ENCODE measurements around the gene TRIM4.
"Not testable (repeated sequence)": the region's sequence is repeated elsewhere in the genome, so short reads cannot be mapped to it uniquely, and the experiment has no call there.

Gene TRIM4

DNA sequence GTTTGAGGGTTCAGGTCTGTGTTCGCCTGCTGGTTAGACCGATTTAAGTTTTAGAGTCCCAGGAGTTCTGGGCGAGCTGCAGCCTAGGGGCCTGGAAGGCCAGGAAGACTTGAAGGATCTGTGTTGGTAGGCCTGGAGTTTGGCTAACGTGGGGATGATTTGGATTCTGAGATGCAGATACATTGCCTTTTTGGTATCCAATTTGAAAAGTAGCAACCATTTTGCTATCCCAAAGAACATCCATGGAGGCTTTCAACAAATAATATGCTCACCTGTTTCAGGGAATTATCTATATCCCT lies 433 bp upstream of the TRIM4 start:
- no peak for DNase-seq (ENCODE audit: low spot score)

DNA sequence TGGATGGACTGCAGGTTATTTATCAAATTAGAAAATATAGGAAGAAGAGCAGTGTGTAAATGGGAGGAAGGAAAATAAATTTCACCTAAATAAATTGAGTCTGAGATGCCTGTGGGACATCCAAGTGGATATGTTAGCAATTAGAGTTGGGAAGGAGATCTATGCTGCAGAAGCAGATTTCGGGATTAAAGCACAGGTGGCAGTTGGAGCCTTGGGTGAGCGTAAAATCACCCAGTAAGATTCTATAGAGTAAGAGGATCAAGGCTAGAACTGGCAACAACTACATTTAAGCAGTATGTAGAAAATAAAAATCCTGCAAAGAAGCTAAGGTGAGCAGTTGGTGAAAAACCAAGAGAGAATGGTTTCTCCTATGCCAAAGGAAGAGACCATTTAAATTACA lies 8.4 kb downstream of the TRIM4 start:
- no peak for DNase-seq (ENCODE audit: low spot score)

DNA sequence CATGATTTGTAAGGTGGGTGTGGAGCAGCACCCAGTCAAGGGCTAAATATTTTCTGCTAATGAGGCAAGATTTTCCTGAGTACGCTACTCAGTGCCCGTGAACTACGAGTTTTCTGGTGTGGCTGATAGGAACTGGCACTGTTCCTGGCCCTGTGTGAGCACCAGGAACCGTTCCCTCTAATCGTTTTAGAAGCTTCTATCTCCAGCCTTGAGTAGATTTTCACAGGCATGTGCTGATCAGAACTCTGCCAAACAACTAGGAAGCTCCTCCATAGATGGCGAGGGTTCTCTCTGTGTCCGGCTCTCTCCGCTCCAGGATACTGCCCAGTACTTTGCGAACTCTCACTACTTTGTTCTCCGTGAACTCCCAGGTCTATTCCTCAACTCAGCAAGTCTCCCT lies 17.7 kb downstream of the TRIM4 start:
- no peak for DNase-seq (ENCODE audit: low spot score)

DNA sequence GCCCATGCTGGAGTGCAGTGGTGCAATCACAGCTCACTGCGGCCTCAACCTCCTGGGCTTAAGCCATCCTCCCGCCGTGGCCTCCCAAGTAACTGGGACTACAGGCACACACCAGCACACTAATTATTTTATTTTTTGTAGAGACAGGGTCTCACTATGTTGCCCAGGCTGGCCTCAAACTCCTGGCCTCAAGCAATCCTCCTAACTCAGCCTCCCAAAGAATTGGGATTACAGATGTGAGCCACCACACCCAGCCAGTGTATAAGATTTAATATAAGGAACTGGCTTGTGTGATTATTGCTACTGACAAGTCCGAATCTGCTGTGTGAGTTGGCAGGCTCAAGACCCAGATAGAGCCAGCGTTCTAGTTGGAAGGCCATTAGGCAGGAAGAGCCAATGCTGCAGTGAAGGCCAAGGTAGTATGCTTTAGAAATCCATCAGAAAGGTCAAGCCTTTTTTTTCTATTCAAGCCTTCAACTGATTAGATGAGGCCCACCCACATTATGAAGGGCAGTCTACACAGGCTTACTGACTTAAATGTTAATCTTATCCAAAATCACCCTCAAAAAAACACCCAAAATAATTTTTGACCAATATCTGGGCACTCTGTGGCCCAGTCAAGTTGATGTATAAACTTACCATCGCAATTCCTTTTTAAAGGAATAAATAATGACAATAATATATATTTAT lies 19.4 kb downstream of the TRIM4 start:
- DNase-seq (ENCODE audit: low spot score) = no peak

DNA sequence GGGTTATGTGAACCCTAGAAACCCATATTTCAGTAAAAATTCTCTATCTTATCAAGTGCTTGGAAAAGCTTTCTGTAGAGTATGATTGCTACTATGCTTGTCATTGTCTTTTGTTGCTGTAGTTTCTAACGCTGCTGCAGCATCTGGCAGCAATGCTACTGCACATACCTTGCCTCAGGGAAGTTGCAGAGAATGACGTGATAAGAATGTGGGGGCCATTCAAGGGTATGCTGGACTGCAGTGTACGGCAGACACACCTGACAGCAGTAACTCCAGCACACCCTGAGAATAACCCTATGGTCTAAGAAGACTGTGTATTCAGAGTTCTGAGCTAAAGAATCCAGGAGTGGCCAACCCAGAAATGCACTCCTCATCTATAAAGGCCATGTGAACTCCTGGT lies 20.5 kb downstream of the TRIM4 start:
- DNase-seq (ENCODE audit: low spot score) = no peak

DNA sequence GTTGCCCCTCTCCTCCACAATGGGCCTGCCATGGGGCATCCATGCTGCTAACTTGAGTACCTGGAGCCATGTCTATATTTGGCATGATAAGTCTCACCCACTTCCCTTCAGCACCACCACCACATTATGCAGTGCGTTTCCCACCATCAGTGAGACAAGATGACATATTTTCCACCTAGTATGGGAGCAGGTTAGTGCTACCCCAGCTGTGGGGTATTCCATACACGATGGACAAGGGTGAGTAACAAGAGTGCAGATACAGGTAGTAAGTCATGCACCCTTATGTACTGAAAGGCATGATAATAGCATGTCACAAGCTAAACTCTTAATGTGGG lies 21.3 kb downstream of the TRIM4 start:
- no peak for DNase-seq (ENCODE audit: low spot score)

DNA sequence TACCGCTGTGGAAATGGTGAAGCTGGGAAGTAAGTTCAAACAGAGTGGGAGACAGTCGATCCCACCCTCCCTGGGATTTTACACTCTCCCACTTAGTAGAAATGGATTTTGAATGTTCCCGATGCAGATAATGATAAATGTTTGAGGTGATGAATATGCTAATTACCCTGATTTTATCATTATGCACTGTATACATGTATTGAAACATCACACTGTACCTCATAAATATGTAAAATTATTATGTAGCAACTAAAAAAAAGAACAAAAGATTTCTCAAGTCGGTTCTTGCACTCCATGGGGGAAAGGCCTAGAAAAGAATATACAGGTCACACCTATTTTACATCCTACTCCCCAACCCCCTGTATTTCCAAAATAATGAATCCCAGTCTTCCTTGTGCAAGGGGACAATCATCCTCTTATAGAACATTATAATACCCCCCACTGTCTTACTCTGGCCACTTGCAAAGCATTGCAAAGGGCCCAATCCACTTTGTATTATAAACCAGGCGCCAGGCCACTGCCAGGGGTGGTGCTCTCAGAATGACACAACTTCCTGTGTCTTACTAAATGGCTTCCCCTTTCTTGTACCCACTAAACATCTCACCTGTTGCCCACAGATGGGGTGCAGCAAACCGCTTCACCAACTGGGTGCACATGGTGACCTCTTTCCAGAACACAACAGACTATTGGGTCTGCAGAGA lies 21.9 kb downstream of the TRIM4 start:
- no peak for DNase-seq (ENCODE audit: low spot score)

DNA sequence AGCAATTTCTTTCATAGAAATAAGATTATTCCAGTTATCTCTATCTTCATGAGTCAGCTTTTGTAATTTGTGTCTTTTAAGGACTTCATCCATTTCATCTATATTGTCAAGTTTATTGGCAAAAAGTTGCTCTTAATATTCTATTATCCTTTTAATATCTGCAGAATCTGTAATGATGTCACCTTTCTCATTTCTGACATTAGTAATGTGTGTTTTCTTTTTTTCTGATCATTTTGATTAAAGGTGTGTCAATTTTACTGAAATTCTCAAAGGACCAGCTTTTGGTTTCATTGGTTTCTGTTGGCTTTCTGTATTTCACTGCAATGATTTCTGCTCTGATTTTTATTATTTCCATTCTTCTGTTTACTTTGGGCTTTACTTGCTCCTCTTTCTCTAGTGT lies 24.6 kb downstream of the TRIM4 start:
- no peak for DNase-seq (ENCODE audit: low spot score)

DNA sequence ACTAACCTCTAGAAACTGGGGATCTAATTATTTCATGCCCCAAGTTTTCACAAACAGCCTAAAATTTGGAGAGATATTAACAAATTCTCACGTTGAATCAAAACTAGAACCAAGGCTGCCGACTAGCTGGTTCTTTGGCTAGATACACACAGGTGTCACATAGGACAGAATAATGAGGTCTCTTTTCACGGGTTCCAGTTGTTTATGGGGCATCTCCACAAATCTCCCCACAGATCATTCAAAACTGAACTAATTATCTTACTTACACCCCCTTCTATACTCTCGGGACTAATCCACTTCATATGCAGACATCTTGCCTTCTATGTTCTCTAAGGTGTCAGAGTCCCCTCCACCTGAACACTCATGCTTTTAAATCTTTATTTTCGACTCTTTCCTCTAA lies 26.1 kb downstream of the TRIM4 start:
- no peak for DNase-seq (ENCODE audit: low spot score)

DNA sequence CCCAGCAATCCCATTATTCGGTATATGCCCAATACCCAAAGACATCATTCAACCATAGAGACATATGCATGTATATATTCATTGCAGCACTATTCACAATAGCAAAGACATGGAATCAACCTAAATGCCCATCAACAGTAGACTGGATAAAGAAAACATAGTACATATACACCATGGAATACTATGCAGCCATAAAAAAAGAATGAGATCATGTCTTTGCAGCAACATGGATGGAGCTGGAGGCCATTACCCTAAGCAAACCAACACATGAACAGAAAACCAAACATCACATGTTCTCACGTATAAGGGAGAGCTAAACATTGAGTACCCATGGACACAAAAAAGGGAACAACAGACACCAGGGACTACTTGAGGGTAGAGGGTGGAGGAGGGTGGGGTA lies 29.0 kb downstream of the TRIM4 start:
- DNase-seq (ENCODE audit: low spot score) = not testable (repeated sequence)

DNA sequence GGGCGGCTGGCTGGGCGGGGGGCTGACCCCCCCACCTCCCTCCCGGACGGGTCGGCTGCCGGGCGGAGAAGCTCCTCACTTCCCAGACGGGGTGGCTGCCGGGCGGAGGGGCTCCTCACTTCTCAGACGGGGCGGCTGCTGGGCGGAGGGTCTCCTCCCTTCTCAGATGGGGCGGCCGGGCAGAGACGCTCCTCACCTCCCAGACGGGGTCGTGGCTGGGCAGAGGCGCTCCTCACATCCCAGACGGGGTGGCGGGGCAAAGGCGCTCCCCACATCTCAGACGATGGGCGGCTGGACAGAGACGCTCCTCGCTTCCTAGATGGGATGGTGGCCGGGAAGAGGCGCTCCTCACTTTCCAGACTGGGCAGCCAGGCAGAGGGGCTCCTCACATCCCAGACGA lies 31.0 kb downstream of the TRIM4 start:
- not testable (repeated sequence) for DNase-seq (ENCODE audit: low spot score)

DNA sequence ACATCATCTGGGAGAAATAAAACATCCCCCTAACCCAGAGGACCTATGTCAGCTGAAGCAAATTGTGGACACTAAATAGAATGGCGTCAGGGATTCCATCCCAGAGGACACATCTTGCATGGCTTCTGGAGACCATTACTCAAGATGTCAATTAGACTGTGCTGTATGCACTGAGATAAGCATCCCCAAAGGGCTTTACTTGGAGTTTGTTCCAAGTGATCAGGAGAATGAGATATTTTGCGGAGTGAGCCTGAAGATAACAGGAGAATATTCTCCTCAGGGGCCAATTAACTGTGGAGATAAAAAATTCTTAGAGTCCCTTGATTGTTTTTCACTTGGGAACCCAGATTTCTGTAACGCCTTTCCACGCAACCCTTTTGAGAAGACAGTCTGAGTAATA lies 38.0 kb downstream of the TRIM4 start:
- no peak for DNase-seq (ENCODE audit: low spot score)

DNA sequence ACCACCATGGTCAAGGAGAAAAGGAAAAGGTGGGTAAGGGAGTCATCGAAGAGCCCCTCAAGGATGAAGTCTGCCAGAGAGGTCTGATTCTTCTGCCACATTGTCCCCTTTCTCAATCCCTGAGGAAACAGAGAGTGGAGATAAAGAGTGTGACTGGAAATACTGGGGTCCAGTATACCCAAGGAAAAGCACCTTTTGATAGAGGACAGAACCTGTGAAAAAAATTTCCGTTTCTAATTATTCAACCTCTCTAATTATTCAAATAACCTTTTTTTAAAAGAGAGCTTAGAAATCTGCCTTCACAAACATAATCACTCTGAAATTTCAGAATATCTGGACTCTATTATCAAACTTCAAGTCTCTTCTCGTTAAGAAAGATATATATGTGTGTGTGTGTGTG lies 42.4 kb downstream of the TRIM4 start, which contains the start of gene OR2AE1:
Gene OR2AE1, minus strand, starts transcription at position 101 of the 400 bp plus-strand sequence. Its CDS starts 0 bp downstream, at position 101.
- DNase-seq (ENCODE audit: low spot score) = no peak

DNA sequence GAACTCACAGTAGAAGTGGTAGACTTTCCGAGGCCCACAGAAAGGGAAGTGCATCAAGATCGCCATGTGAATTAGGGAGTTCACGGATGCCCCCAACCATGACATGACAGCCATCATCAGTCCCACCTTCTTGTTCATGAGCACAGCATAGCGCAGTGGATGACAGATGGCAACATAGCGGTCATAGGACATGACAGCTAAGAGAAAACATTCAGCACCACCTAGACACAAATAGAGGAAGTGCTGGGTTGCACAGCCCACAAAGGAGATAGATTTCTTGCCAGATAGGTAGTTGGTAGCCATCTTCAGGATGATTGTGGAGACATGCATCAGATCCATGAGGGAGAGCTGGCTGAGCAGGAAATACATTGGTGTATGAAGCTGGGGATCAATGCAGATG lies 42.8 kb downstream of the TRIM4 start:
- no peak for DNase-seq (ENCODE audit: low spot score)

DNA sequence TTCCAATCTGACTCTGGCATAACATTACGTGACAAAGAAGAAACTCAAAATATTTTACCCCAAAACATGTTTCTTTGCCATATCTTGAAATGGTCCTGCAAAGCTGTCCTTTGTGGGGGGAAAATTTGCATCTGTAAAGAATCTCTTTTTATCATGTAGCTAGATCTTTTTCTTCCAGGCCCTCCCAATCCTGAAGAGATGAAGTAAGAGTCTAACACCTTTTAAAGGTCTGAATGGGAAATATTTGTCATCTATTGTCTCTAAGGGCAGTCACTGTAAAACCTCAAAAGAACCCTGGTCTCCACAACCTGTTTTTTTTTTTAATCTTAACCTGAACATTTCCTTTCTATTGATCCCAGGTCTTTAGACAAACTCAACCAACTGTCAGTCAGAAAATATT lies 51.1 kb downstream of the TRIM4 start:
- DNase-seq (ENCODE audit: low spot score) = no peak

DNA sequence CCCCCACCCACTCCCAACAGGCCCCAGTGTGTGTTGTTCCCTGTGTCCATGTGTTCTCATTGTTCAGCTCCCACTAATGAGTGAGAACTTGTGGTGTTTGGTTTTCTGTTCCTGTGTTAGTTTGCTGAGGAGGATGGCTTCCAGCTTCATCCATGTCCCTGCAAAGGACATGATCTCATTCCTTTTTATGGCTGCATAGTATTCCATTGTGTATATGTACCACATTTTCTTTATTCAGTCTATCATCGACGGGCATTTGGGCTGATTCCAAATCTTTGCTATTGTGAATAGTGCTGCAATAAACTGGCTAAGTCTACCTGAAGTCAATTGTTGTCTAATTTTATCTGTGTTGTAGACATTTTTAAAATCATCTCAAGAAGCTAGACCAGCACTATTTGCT lies 51.9 kb downstream of the TRIM4 start:
- DNase-seq (ENCODE audit: low spot score) = not testable (repeated sequence)

DNA sequence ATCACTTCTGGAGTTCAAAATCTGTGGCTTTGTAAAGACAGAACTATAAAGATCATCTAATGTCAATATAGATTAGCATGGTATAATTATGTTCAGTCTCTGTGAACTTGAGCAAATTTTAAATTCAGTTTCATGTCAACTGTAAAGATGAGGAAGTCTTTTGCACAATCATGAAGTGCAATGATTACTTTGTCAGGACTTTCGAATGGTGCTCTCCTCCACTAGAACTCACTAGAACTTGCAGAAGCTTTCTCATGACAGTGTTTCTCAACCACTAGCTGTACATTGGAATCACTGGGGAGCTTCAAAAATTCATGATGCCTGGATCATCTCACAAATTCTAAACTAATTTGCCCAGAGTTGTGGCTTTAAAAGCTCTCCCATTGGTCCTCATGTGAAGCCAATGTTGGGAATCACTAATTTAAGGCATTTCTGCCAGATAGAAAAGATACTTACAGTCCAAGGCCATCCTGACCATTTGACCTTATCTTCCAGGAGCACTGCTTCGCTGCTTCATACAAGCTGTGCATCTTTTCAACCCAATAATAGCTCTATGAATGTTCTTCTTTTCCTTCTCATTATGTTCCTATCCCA lies 55.4 kb downstream of the TRIM4 start:
- DNase-seq (ENCODE audit: low spot score) = no peak

DNA sequence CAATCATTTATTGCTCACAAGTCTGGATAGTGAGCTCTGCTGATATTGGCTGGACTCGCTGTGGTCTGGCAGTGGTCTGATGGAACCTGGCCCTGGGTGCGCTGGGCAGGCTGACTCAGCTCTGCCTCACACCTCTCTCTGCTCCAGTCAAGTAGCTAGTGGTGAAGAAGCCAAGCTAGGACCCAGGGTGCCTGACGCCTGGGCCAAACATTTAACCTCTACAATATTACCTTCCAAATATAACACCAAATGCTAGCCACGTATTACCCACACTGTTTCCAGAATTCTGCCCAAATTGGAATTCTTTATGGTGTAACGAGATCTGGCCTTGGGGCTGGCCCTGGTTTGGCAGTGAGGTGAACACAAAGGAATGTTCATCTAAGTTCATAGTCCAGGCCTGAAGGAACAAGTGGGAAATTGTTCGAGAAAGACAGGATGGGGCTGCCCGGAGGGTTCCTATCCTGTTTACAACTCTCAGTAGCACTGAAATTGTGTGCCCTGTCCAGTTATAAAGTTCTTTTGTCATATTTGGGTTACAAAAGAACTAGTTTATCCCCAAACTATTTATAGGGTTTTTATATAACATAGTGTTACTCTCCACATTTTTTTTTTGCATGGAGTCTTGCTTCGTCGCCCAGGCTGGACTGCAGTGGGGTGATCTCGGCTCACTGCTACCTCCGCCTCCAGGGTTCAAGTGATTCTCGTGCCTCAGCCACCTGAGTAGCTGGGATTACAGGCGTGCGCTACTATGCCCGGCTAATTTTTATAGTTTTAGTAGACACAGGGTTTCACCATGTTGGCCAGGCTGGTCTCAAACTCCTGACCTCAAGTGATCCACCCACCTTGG lies 58.8 kb downstream of the TRIM4 start:
- no peak for DNase-seq (ENCODE audit: low spot score)

DNA sequence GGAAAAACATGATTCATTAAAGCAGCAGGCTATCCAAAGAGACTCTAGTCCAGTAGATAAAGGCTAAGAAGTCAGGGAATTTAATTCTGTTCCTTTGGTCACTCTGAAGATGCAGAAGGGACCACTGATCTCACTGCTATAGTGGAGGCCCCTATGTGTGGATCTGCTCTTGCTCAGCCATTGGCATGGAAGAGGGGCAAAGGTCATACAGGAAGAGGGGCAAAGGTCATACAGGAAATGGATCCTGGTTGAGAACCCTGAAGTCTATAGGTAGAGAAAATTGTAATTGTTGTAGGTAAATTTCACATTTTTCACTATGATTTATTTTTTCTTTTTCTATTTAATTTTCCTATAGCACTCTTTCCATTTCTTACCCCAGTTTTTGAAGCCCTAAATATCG lies 64.1 kb downstream of the TRIM4 start:
- DNase-seq (ENCODE audit: low spot score) = no peak

DNA sequence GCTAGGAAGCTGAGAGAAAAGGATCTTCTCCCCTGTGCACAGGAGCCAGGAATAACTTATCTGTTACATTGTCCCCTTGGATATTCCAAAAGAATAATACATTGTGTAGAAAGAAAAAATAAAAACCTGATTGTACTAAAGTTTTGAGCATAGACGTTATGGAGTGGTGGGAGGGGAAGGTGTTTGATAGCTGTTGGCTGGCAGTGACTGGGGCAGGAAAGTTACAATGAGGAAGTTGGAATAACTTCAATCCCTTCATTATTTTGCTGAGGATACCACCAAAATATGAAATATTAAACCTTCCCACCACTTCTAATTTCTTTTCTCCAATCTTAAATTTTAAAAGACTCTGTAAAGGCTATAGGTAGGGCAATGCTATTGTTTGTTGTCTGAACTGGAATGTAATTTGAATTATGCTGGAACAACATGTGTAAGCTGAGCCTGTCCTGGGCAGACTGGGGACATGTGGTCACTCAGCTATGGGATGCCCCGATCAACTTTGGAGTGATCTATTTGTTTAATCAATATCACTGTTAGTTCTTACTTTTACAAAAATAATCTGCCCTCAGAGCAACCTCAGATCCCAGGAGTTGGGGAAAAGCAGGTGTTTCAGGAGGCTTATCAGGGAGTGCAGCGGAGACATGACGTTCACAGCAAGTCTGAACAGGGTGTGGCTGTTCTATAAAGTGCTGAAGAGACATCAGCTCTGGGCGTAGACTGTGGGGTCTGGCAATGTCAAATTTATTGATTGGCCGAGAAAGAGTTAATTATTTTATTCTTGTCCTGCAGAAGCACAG lies 70.7 kb downstream of the TRIM4 start:
- no peak for DNase-seq (ENCODE audit: low spot score)

DNA sequence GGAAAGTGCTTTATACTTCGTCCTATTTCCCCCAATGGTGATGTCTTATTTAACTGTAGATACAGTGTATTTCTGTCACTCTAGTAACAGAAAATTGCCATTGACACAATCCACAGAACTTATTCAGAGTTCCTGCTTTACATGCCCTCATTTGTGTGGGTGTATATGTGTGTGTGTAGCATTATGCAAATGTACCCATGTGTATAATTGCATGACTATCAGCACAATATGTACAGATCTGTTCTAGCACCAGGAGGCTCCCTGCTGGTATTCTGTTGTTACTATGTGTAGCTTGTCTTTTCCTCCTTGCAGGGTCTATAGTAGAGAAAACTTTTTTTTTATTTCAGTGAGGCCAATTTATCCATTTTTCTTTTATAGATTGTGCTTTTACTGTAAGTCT lies 75.0 kb downstream of the TRIM4 start:
- no peak for DNase-seq (ENCODE audit: low spot score)

DNA sequence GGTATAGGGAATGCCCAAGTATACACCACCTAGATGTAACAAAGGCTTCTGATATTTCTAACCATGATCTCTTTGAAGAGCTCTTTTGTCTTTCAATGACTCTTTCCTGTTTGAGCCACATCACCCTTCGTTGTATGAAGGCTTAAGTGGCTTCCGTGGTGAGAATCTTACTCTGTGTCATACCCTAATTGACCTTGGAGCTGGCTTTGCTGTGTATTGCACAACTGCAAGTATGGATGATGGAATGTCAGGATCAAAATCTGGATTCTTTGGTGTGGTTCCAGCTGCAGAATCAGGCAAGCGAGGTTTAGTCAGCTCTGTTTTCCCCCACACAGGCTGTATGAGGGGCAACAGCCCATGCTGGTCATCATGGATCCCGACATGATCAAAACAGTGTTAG lies 75.5 kb downstream of the TRIM4 start:
- DNase-seq (ENCODE audit: low spot score) = no peak
